ENCODE measurements around the gene CEP78.

- TF ChIP-seq, protein P1, sequence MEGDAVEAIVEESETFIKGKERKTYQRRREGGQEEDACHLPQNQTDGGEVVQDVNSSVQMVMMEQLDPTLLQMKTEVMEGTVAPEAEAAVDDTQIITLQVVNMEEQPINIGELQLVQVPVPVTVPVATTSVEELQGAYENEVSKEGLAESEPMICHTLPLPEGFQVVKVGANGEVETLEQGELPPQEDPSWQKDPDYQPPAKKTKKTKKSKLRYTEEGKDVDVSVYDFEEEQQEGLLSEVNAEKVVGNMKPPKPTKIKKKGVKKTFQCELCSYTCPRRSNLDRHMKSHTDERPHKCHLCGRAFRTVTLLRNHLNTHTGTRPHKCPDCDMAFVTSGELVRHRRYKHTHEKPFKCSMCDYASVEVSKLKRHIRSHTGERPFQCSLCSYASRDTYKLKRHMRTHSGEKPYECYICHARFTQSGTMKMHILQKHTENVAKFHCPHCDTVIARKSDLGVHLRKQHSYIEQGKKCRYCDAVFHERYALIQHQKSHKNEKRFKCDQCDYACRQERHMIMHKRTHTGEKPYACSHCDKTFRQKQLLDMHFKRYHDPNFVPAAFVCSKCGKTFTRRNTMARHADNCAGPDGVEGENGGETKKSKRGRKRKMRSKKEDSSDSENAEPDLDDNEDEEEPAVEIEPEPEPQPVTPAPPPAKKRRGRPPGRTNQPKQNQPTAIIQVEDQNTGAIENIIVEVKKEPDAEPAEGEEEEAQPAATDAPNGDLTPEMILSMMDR (IDR thresholded peaks at IDR 0.05 in 2 of 3, conservative IDR thresholded peaks at IDR 0.05 in 1 of 3; ENCODE audit: borderline replicate concordance in 1 of 3, insufficient read depth in 1 of 3, low read depth in 2 of 3, low read length in 2 of 3), result no peak
- TF ChIP-seq RAD21 (IDR thresholded peaks at IDR 0.05; ENCODE audit: low read depth) (no peak), POLR2AphosphoS5 (IDR thresholded peaks at IDR 0.05; ENCODE audit: low read depth, low read length) (no peak), CEBPB (IDR thresholded peaks at IDR 0.05; ENCODE audit: low read depth) (no peak), CBX3 (IDR thresholded peaks at IDR 0.05; ENCODE audit: low read depth) (no peak), ZBTB33 (IDR thresholded peaks at IDR 0.05; ENCODE audit: extremely low read depth, insufficient replicate concordance, low read length) (no peak), POLR2A (IDR thresholded peaks at IDR 0.05; ENCODE audit: borderline replicate concordance, extremely low read depth, insufficient read depth, insufficient read length) (no peak), SP1 (IDR thresholded peaks at IDR 0.05; ENCODE audit: low read depth) (no peak)
Observed at GRCh38 chr9:78242041-78242440, 6.2 kb downstream of the CEP78 start.
